SK-N-SH treated with all-trans-retinoic acid at 6 μM for 48 hours (cell line): Measurements from ENCODE around the gene FIGNL2.

Experiments
- ATAC-seq: fragments of 200-7000 bp; cut with Tn5 transposase; 3 replicates; pipeline ENCODE4 v1.9.1; 2020; ENCODE audit warnings: mild to moderate bottlenecking, moderate library complexity
- ARNTL ChIP-seq: fragments of 450-650 bp; formaldehyde crosslinking; IDR thresholded peaks from 2 replicates; pipeline ENCODE4 v1.5.0; 2020; ENCODE audit warnings: low read depth, mild to moderate bottlenecking, moderate library complexity, borderline replicate concordance
- BACH2 ChIP-seq: fragments of 250-450 bp; sonication (Bioruptor Pico); IDR thresholded peaks from 2 replicates; pipeline ENCODE4 v1.9.0; 2021; ENCODE audit warnings: mild to moderate bottlenecking, borderline replicate concordance
- CSDC2 ChIP-seq: fragments of 250-450 bp; sonication (Bioruptor Pico); IDR thresholded peaks from 2 replicates; pipeline ENCODE4 v1.5.0; 2020; ENCODE audit warnings: mild to moderate bottlenecking, moderate library complexity
- GLIS3 ChIP-seq: fragments of 250-450 bp; sonication (Bioruptor Pico); IDR thresholded peaks from 2 replicates; pipeline ENCODE4 v1.5.0; 2020; ENCODE audit warnings: mild to moderate bottlenecking, moderate library complexity
- OSR1 ChIP-seq: fragments of 250-450 bp; sonication (Bioruptor Pico); IDR thresholded peaks from 2 replicates; pipeline ENCODE4 v1.8.0; 2022; ENCODE audit warnings: moderate library complexity, mild to moderate bottlenecking, inconsistent platforms
- PPARA ChIP-seq: fragments of 250-450 bp; sonication (Bioruptor Pico); IDR thresholded peaks from 2 replicates; pipeline ENCODE4 v1.5.0; 2020; ENCODE audit warnings: mild to moderate bottlenecking, borderline replicate concordance
- RARB ChIP-seq: fragments of 250-450 bp; sonication (Bioruptor Pico); IDR thresholded peaks from 2 replicates; pipeline ENCODE4 v1.8.0; 2021; ENCODE audit warnings: mild to moderate bottlenecking, moderate library complexity
- SNAI2 ChIP-seq: fragments of 250-450 bp; sonication (Bioruptor Pico); IDR thresholded peaks from 2 replicates; pipeline ENCODE4 v1.5.0; 2020; ENCODE audit warnings: mild to moderate bottlenecking, moderate library complexity
- TCF4 ChIP-seq: fragments of 250-450 bp; sonication (Bioruptor Pico); IDR thresholded peaks from 2 replicates; pipeline ENCODE4 v1.8.0; 2021; ENCODE audit warnings: mild to moderate bottlenecking, moderate library complexity, borderline replicate concordance
- TOX ChIP-seq: fragments of 250-450 bp; sonication (Bioruptor Pico); IDR thresholded peaks from 2 replicates; pipeline ENCODE4 v1.8.0; 2021; ENCODE audit warnings: mild to moderate bottlenecking, moderate library complexity, borderline replicate concordance
- ZC3H10 ChIP-seq: fragments of 250-450 bp; sonication (Bioruptor Pico); IDR thresholded peaks from 2 replicates; pipeline ENCODE4 v1.5.1; 2021; ENCODE audit warnings: mild to moderate bottlenecking, moderate library complexity
- ZFP3 ChIP-seq: fragments of 250-450 bp; sonication (Bioruptor Pico); IDR thresholded peaks from 2 replicates; pipeline ENCODE4 v1.5.0; 2020; ENCODE audit warnings: mild to moderate bottlenecking, moderate library complexity
- ZFP30 ChIP-seq: fragments of 450-650 bp; formaldehyde crosslinking; IDR thresholded peaks from 2 replicates; pipeline ENCODE4 v1.5.0; 2022; ENCODE audit warnings: mild to moderate bottlenecking, moderate library complexity
- ZNF70 ChIP-seq: fragments of 450-650 bp; formaldehyde crosslinking; IDR thresholded peaks from 2 replicates; pipeline ENCODE4 v1.5.0; 2020; ENCODE audit warnings: mild to moderate bottlenecking, moderate library complexity
- ZNF8 ChIP-seq: fragments of 450-650 bp; formaldehyde crosslinking; IDR thresholded peaks from 2 replicates; pipeline ENCODE4 v1.5.0; 2020; ENCODE audit warnings: mild to moderate bottlenecking, moderate library complexity
- TF ChIP-seq, protein P1 (sequence below): fragments of 250-450 bp; sonication (Bioruptor Pico); IDR thresholded peaks from 2 replicates; pipeline ENCODE4 v1.8.0; 2020; ENCODE audit warnings: mild to moderate bottlenecking, moderate library complexity, borderline replicate concordance
- TF ChIP-seq, protein P2 (sequence below): fragments of 250-450 bp; sonication (Bioruptor Pico); IDR thresholded peaks from 2 replicates; pipeline ENCODE4 v1.5.1; 2020; ENCODE audit warnings: low read depth, mild to moderate bottlenecking, moderate library complexity
- TF ChIP-seq, protein P3 (sequence below): fragments of 250-450 bp; sonication (Bioruptor Pico); IDR thresholded peaks from 2 replicates; pipeline ENCODE4 v1.5.0; 2020; ENCODE audit warnings: mild to moderate bottlenecking, moderate library complexity
- TF ChIP-seq, protein P4 (sequence below): fragments of 250-450 bp; sonication (Bioruptor Pico); IDR thresholded peaks from 2 replicates; pipeline ENCODE4 v1.8.0; 2021; ENCODE audit warnings: low read depth, mild to moderate bottlenecking, moderate library complexity, borderline replicate concordance

FIGNL2 gene

DNA sequence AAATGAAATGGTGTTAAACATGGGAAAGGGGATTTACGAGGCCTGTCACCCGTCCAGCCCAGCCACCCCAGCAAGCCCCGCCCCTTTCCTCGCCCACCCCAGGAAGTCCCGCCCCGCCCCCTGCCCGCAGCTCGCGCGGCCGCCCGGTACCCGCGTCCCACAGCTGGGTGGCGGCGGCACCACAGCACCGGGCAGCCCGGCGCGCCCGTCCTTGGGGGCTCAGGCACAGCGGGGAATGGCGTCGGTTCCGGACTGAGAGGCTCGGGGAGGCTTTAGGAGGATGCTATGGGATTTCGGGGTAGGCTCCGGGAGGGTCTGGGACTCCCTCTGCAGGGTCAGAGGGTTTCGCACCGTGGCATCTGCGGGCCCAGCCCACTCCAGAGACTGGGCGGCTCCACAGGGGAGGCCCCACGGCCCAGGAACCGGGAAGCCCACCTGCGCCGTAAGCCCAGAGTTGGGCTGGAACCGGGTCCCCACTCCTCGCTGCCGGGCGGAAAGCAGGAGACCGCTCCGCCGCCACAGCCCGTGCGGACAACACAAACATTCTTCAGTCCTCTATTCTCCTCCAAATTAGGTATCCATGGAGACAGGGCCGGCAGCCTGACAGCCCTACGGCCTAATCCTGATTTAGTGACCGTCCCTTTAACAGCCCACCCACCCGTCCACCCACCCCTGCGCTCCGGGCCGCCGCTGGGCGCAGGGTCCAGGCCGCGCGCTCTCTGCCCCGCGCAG, 1.4 kb downstream of the FIGNL2 start:
- TF ChIP-seq ZC3H10 (CRISPR knock-in tag) (no peak), RARB (no peak), ZNF8 (CRISPR knock-in tag) (no peak), BACH2 (CRISPR knock-in tag) (no peak), ZNF70 (CRISPR knock-in tag) (no peak), TOX (CRISPR knock-in tag) (no peak), GLIS3 (no peak), ARNTL (CRISPR knock-in tag) (no peak), SNAI2 (CRISPR knock-in tag) (no peak), ZFP30 (CRISPR knock-in tag) (no peak), ZFP3 (CRISPR knock-in tag) (no peak), PPARA (no peak), OSR1 (CRISPR knock-in tag) (no peak)
- TF ChIP-seq, protein P1, sequence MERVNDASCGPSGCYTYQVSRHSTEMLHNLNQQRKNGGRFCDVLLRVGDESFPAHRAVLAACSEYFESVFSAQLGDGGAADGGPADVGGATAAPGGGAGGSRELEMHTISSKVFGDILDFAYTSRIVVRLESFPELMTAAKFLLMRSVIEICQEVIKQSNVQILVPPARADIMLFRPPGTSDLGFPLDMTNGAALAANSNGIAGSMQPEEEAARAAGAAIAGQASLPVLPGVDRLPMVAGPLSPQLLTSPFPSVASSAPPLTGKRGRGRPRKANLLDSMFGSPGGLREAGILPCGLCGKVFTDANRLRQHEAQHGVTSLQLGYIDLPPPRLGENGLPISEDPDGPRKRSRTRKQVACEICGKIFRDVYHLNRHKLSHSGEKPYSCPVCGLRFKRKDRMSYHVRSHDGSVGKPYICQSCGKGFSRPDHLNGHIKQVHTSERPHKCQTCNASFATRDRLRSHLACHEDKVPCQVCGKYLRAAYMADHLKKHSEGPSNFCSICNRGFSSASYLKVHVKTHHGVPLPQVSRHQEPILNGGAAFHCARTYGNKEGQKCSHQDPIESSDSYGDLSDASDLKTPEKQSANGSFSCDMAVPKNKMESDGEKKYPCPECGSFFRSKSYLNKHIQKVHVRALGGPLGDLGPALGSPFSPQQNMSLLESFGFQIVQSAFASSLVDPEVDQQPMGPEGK: no peak
- TF ChIP-seq, protein P2, sequence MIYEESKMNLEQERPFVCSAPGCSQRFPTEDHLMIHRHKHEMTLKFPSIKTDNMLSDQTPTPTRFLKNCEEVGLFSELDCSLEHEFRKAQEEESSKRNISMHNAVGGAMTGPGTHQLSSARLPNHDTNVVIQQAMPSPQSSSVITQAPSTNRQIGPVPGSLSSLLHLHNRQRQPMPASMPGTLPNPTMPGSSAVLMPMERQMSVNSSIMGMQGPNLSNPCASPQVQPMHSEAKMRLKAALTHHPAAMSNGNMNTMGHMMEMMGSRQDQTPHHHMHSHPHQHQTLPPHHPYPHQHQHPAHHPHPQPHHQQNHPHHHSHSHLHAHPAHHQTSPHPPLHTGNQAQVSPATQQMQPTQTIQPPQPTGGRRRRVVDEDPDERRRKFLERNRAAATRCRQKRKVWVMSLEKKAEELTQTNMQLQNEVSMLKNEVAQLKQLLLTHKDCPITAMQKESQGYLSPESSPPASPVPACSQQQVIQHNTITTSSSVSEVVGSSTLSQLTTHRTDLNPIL: no peak
- TF ChIP-seq, protein P3, sequence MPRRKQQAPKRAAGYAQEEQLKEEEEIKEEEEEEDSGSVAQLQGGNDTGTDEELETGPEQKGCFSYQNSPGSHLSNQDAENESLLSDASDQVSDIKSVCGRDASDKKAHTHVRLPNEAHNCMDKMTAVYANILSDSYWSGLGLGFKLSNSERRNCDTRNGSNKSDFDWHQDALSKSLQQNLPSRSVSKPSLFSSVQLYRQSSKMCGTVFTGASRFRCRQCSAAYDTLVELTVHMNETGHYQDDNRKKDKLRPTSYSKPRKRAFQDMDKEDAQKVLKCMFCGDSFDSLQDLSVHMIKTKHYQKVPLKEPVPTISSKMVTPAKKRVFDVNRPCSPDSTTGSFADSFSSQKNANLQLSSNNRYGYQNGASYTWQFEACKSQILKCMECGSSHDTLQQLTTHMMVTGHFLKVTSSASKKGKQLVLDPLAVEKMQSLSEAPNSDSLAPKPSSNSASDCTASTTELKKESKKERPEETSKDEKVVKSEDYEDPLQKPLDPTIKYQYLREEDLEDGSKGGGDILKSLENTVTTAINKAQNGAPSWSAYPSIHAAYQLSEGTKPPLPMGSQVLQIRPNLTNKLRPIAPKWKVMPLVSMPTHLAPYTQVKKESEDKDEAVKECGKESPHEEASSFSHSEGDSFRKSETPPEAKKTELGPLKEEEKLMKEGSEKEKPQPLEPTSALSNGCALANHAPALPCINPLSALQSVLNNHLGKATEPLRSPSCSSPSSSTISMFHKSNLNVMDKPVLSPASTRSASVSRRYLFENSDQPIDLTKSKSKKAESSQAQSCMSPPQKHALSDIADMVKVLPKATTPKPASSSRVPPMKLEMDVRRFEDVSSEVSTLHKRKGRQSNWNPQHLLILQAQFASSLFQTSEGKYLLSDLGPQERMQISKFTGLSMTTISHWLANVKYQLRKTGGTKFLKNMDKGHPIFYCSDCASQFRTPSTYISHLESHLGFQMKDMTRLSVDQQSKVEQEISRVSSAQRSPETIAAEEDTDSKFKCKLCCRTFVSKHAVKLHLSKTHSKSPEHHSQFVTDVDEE: no peak
- ATAC-seq: peak; percentile 62

DNA sequence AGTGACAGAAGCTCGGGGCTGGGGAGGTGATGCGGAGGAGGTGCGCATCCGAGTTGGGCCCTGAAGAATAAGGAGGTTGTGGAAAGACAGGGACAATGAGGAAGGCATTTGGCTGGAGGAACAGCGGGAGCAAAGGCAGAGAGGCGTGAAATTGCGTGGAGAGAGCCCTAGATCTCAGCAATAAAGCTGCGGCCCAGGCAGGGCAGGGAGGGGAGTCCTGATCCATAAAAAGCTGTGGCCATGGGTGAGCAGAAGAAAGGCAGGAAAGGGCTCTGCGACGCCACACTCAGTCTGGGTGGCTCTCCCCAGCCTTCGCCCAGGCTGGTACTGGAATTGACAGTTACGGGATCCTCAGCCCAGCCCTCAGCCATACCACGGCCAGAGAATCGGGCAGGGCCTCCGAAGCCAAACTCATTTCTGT, 2.2 kb downstream of the FIGNL2 start:
- TF ChIP-seq, protein P4, sequence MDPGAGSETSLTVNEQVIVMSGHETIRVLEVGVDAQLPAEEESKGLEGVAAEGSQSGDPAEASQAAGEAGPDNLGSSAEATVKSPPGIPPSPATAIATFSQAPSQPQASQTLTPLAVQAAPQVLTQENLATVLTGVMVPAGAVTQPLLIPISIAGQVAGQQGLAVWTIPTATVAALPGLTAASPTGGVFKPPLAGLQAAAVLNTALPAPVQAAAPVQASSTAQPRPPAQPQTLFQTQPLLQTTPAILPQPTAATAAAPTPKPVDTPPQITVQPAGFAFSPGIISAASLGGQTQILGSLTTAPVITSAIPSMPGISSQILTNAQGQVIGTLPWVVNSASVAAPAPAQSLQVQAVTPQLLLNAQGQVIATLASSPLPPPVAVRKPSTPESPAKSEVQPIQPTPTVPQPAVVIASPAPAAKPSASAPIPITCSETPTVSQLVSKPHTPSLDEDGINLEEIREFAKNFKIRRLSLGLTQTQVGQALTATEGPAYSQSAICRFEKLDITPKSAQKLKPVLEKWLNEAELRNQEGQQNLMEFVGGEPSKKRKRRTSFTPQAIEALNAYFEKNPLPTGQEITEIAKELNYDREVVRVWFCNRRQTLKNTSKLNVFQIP (CRISPR knock-in tag): no peak
- TF ChIP-seq ZFP3 (CRISPR knock-in tag): no peak
- no peak for TF ChIP-seq ZC3H10 (CRISPR knock-in tag)
- TF ChIP-seq RARB: no peak
- TF ChIP-seq GLIS3: no peak
- TF ChIP-seq, protein P3: no peak
- no peak for ATAC-seq

DNA sequence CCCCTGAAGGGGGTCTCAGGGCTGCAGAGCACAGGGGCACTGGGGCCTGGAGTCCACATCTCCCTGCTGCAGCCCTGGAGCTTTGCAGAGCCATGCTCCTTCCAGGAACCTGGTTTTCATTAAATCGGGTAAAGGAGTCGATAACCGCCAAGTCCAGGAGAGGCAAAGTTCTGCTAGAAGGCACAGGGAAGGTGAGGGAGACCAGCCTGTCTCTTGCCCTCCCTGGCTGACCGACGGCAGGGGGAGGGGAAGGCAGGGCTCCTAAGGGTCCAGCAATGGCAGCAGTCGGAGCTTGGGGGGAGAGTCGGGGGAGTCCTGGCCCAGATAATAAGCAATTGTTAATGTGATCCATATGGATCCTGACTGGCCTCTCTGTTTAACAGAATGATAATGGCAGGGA, 3.0 kb downstream of the FIGNL2 start:
- no peak for TF ChIP-seq PPARA
- TF ChIP-seq TCF4: peak; percentile 60
- no peak for TF ChIP-seq CSDC2 (CRISPR knock-in tag)
- TF ChIP-seq, all 23 proteins: peak for 1

More for the DNA sequence above, 3.0 kb downstream of the FIGNL2 start:
- ATAC-seq: peak; percentile 15; the same call in 1 of the 3 replicates
